NCI-H2107 (cell line): ENCODE results near the gene LY6G6C.

ENCODE experiments used
- DNase-seq: peaks from one replicate; lab custom pipeline; 2025; lab: John Stamatoyannopoulos, UW

LY6G6C gene

DNA sequence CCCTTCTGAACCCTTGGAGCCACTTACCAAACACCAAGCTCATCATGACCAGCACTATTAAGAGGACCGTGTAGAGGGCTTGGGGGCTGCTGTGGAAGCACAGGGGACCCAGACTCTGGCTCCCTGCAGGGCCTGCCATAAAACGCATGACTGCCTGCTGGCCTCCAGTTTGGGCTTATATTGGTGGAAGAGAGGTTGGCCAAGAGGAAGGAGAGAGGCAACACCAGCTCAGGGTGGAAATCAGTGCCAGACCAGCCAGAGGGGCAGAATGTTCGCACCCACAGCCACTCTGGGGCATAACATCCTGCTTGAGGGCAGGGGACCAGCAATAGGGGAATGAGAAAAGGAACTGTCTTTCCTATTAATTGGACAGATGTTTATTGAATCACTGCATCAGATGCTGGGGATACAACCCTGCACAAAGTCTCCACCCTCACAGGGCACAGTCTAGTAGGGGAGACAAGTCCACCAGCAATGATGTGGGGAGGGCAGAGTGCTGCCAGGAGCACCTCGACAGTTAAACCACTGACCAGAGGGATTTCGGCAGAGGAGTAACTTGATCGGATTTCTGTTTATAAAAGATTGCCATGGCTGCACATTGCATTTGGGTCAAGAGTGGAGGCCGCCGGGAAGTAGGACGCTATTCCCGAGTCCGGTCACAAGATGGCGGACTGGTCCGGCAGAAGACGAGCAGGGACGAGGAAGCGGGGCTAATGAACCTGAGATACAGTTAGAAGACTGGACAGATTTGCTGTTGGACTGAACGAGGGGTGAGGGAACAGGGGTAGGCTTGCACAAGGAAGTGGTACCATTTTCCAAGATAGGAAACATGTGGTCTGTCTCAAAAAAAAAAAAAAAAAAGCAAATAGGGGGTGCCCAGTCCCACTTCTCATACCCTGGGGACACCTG lies 41.1 kb downstream of the LY6G6C start, which contains the start of gene LY6G5C:
Gene LY6G5C (minus strand): TSS at position 842 of the 909 bp plus-strand sequence. CDS start 694 bp downstream, at position 148.
- no peak for DNase-seq

- DNase-seq: no peak
These were observed 43.6 kb downstream of the LY6G6C start for GRCh38 chr6:31677955-31678354.

DNA sequence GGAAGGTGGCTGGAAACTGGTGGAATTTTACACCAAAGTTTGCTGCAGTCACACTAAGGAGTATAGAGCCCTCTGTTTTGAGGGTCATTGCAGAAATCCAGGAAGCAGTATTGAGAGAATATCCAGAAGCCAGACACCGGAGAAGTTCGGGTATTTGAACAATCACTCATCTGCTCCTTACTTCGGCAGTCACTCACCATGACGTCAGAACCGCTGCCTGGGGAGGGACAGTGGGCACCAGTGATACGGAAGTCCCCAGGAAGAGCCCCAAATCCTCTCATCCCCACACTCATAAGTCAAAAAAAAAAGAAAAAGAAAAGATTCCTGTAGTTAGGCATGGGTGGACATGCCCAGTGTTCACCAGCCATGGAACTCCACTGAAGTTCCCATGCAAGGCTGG lies 44.6 kb downstream of the LY6G6C start:
- no peak for DNase-seq

GRCh38 chr6:31676322-31676903 lies 45.1 kb downstream of the LY6G6C start:
- DNase-seq: no peak

- DNase-seq: no peak
These were observed 51.9 kb downstream of the LY6G6C start, which contains the start of gene LY6G5B for GRCh38 chr6:31669676-31670075. TSS of gene LY6G5B (plus strand) at chr6:31669976. CDS start at chr6:31670951, 975 bp downstream.
